ENCODE data around the gene HRCT1.

DNA sequence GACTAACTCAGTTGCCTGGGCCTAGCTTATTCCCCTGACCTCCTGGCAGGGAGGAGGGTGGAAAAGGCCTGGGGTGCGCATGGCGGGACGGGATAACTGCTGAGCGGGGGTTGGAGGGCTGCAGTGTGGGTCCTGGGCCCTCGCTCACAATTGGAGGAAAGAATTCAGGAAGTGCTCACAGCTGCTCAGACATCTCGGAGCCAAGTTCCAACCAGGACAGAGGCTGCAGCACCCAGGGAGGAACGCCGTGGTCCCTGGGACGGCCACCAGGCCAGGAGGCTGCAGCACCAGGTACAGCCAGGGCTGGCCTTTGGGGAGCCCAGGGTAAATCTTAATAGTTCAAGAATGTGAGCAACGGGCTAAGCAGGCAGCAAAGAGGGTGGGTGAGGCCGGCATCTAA, 3.3 kb downstream of the HRCT1 start, which contains the start of gene SPAAR:
- TF ChIP-seq EZH2 (IDR thresholded peaks at IDR 0.05; ENCODE audit: borderline replicate concordance, insufficient read depth, low read depth, low read length, poor library complexity, severe bottlenecking) (no peak), CTCF (IDR thresholded peaks at IDR 0.05) (no peak)
